ENCODE results near the gene CACNA1D. TPM values are rescaled to one million over a fixed set of nuclear protein-coding genes. Genes with fewer than 3 reads are reported as not detected.

CACNA1D gene
- total and polyA plus RNA-seq, 2 donors (not counting 1 experiment from before 2014, with no cell fraction given), result 0.17 to 0.37 TPM

GRCh38 chr3:53820756-53821580, 326.6 kb downstream of the CACNA1D start:
- no peaks in the 10 kb centered on the region for H3K4me1 ChIP-seq (ENCODE audit: control insufficient read depth, extremely low read depth, insufficient read depth, low read length)
- no peak overlapping the region for H3K9ac ChIP-seq (ENCODE audit: insufficient read depth, low read length)
- no peak for TF ChIP-seq CTCF (conservative IDR thresholded peaks at IDR 0.05 in 1 of 2, IDR thresholded peaks at IDR 0.05 in 1 of 2; ENCODE audit: low read depth in 1 of 2, low read length in 2 of 2)
- TF ChIP-seq EZH2 (IDR thresholded peaks at IDR 0.05; ENCODE audit: low read length, missing control alignments), result no peak
- H3K79me2 ChIP-seq (ENCODE audit: control insufficient read depth, insufficient read depth, low read length), result no peaks in the 10 kb centered on the region
- no peak overlapping the region for H3K27ac ChIP-seq (ENCODE audit: insufficient read depth, low read length)
- no peaks in the 10 kb centered on the region for H3K36me3 ChIP-seq (ENCODE audit: control insufficient read depth, insufficient read depth, low read length)
- H3K4me3 ChIP-seq (replicated peaks in 1 of 4; ENCODE audit: control extremely low read depth in 1 of 4, insufficient read depth in 1 of 4, low read depth in 3 of 4, low read length in 4 of 4), result no peak overlapping the region
- H3K4me2 ChIP-seq (ENCODE audit: extremely low read depth, insufficient read depth, low read length), result no peak overlapping the region
- H3K9me3 ChIP-seq (ENCODE audit: control insufficient read depth, insufficient read depth, low read depth, low read length), result no peaks in the 10 kb centered on the region
- H4K20me1 ChIP-seq (ENCODE audit: control insufficient read depth, extremely low read depth, insufficient read depth, low read length), result no peaks in the 10 kb centered on the region
- DNase-seq (ENCODE audit: low read depth in 2 of 2), result no peak
- H3K27me3 ChIP-seq (ENCODE audit: control insufficient read depth, insufficient read depth, low read length), result no peaks in the 10 kb centered on the region
- H2AFZ ChIP-seq (ENCODE audit: low read length), result no peak overlapping the region

- H3K27ac ChIP-seq (ENCODE audit: insufficient read depth, low read length), result no peak overlapping the region
- no peaks in the 10 kb centered on the region for H3K36me3 ChIP-seq (ENCODE audit: control insufficient read depth, insufficient read depth, low read length)
- no peaks in the 10 kb centered on the region for H3K9me3 ChIP-seq (ENCODE audit: control insufficient read depth, insufficient read depth, low read depth, low read length)
- H3K27me3 ChIP-seq (ENCODE audit: control insufficient read depth, insufficient read depth, low read length), result no peaks in the 10 kb centered on the region
- H3K4me1 ChIP-seq (ENCODE audit: control insufficient read depth, extremely low read depth, insufficient read depth, low read length), result no peaks in the 10 kb centered on the region
- no peaks in the 10 kb centered on the region for H3K79me2 ChIP-seq (ENCODE audit: control insufficient read depth, insufficient read depth, low read length)
- H3K4me3 ChIP-seq (replicated peaks in 1 of 4; ENCODE audit: control extremely low read depth in 1 of 4, insufficient read depth in 1 of 4, low read depth in 3 of 4, low read length in 4 of 4), result no peak overlapping the region
- no peak overlapping the region for H3K4me2 ChIP-seq (ENCODE audit: extremely low read depth, insufficient read depth, low read length)
- TF ChIP-seq CTCF (conservative IDR thresholded peaks at IDR 0.05 in 1 of 2, IDR thresholded peaks at IDR 0.05 in 1 of 2; ENCODE audit: low read depth in 1 of 2, low read length in 2 of 2) (no peak), EZH2 (IDR thresholded peaks at IDR 0.05; ENCODE audit: low read length, missing control alignments) (no peak)
- no peak overlapping the region for H3K9ac ChIP-seq (ENCODE audit: insufficient read depth, low read length)
- H4K20me1 ChIP-seq (ENCODE audit: control insufficient read depth, extremely low read depth, insufficient read depth, low read length), result no peaks in the 10 kb centered on the region
- DNase-seq (ENCODE audit: low read depth in 2 of 2), result peak; percentile 21 to 24
- H2AFZ ChIP-seq (ENCODE audit: low read length), result no peak overlapping the region
Measured at GRCh38 chr3:53821631-53822121, 327.3 kb downstream of the CACNA1D start.

GRCh38 chr3:53822331-53822741, 327.9 kb downstream of the CACNA1D start:
- no peaks in the 10 kb centered on the region for H3K79me2 ChIP-seq (ENCODE audit: control insufficient read depth, insufficient read depth, low read length)
- no peaks in the 10 kb centered on the region for H3K4me1 ChIP-seq (ENCODE audit: control insufficient read depth, extremely low read depth, insufficient read depth, low read length)
- no peak overlapping the region for H2AFZ ChIP-seq (ENCODE audit: low read length)
- TF ChIP-seq CTCF (conservative IDR thresholded peaks at IDR 0.05 in 1 of 2, IDR thresholded peaks at IDR 0.05 in 1 of 2; ENCODE audit: low read depth in 1 of 2, low read length in 2 of 2), result no peak
- TF ChIP-seq EZH2 (IDR thresholded peaks at IDR 0.05; ENCODE audit: low read length, missing control alignments), result no peak
- H3K9ac ChIP-seq (ENCODE audit: insufficient read depth, low read length), result no peak overlapping the region
- H3K9me3 ChIP-seq (ENCODE audit: control insufficient read depth, insufficient read depth, low read depth, low read length), result no peaks in the 10 kb centered on the region
- no peaks in the 10 kb centered on the region for H3K36me3 ChIP-seq (ENCODE audit: control insufficient read depth, insufficient read depth, low read length)
- H4K20me1 ChIP-seq (ENCODE audit: control insufficient read depth, extremely low read depth, insufficient read depth, low read length), result no peaks in the 10 kb centered on the region
- H3K4me2 ChIP-seq (ENCODE audit: extremely low read depth, insufficient read depth, low read length), result no peak overlapping the region
- no peak overlapping the region for H3K4me3 ChIP-seq (replicated peaks in 1 of 4; ENCODE audit: control extremely low read depth in 1 of 4, insufficient read depth in 1 of 4, low read depth in 3 of 4, low read length in 4 of 4)
- no peaks in the 10 kb centered on the region for H3K27me3 ChIP-seq (ENCODE audit: control insufficient read depth, insufficient read depth, low read length)
- H3K27ac ChIP-seq (ENCODE audit: insufficient read depth, low read length), result no peak overlapping the region
- DNase-seq (ENCODE audit: low read depth in 2 of 2), result no peak
